ENCODE measurements around the gene ITIH3.

DNA sequence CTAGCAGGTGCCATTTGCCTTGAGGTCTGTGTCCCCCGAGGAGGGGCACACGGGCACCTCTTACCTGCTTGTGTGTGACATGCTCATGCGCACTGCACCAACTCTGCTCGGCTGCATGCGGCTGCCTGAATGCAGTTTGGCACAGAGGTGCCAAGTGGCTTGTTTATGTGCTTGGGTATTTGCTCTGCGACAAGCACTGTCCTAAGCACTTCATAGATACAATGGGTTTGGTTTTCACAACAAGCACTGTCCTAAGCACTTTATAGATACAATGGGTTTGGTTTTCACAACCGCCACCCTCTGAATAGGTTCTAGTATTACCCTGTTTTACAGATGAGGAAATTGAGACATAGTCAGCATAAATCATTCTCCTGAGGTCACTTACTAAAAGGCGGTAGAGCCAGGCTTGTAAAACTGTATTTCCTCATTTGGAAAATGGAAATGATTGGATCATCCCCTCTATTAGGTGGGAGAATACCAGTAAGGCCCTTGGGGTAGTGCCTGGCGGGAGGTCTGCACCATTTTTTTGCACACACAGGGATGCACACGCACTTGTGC is 35.4 kb downstream of the ITIH3 start:
- no peak for TF ChIP-seq NFRKB (IDR thresholded peaks at IDR 0.05)
- no peak for TF ChIP-seq TARDBP (IDR thresholded peaks at IDR 0.05)
- no peak for TF ChIP-seq SP1 (IDR thresholded peaks at IDR 0.05)
- TF ChIP-seq BHLHE40 (IDR thresholded peaks at IDR 0.05; ENCODE audit: borderline replicate concordance) = no peak
- TF ChIP-seq, protein P1, sequence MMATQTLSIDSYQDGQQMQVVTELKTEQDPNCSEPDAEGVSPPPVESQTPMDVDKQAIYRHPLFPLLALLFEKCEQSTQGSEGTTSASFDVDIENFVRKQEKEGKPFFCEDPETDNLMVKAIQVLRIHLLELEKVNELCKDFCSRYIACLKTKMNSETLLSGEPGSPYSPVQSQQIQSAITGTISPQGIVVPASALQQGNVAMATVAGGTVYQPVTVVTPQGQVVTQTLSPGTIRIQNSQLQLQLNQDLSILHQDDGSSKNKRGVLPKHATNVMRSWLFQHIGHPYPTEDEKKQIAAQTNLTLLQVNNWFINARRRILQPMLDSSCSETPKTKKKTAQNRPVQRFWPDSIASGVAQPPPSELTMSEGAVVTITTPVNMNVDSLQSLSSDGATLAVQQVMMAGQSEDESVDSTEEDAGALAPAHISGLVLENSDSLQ (IDR thresholded peaks at IDR 0.05) = peak; percentile 53
- no peak for TF ChIP-seq ELF4 (IDR thresholded peaks at IDR 0.05)
- TF ChIP-seq FOXM1 (IDR thresholded peaks at IDR 0.05; ENCODE audit: borderline replicate concordance) = no peak
- no peak for TF ChIP-seq ZNF384 (IDR thresholded peaks at IDR 0.05)

All from HEK293T (cell line).